Vagina (tissue), 2 donors: ENCODE data around the gene CES1.

Experiments used
- CTCF ChIP-seq, 3 experiments: fragments of 450-650 bp in 2 of 3; fragments of 200-600 bp in 1 of 3; sonication (generic) in 1 of 3; IDR thresholded peaks; one replicate each; pipeline ENCODE4 v1.5.1; 2017 to 2019; ENCODE audit warnings: antibody characterized with exemption in 3 of 3, mild to moderate bottlenecking in 2 of 3, moderate library complexity in 2 of 3
- POLR2AphosphoS5 ChIP-seq, 2 donors: sonication (generic); formaldehyde crosslinking; IDR thresholded peaks; one replicate each; pipeline ENCODE4 v1.9.0; 2017; ENCODE audit warnings: antibody characterized with exemption in 2 of 2, mild to moderate bottlenecking in 2 of 2, low read depth in 1 of 2; ENCODE audit not compliant: insufficient read depth in 1 of 2

- TF ChIP-seq CTCF (IDR thresholded peaks at IDR 0.05) = no peak
- no peak for TF ChIP-seq POLR2AphosphoS5 (IDR thresholded peaks at IDR 0.05; ENCODE audit: insufficient read depth in 1 of 2, low read depth in 1 of 2)
Measured at GRCh38 chr16:55828680-55829079, 4.2 kb downstream of the CES1 start.
